Adipose tissue (tissue), 3 donors: ENCODE results near the gene HGD. TPM values are rescaled to one million over a fixed set of nuclear protein-coding genes. Genes with fewer than 3 reads are reported as not detected.
"Not testable (repeated sequence)": the region's sequence is repeated elsewhere in the genome, so short reads cannot be mapped to it uniquely, and the experiment has no call there.

Experiments
- H3K27ac ChIP-seq: one replicate; pipeline ENCODE4 v1.5.1; 2013; ENCODE audit warnings: low read depth, low read length
- WGBS, 3 donors: extraction: QIAGEN DNeasy Blood & Tissue Kit; methylation state at CpG; one replicate each; pipeline ENCODE4 v1.1.7; 2013; 5-methylcytosine and 5-hydroxymethylcytosine counted together
- polyA plus RNA-seq, 3 donors: library from polyadenylated mRNA; stranded (reverse); fragments of 200-250 nt; gene quantifications; one replicate each; pipeline ENCODE4 v1.2.3, GENCODE V29; 2013
- donor health status: healthy with polysubstance abuse.
- donor health status: Bipolar disorder and iron deficiency.
- donor health status: healthy.

Gene HGD
- polyA plus RNA-seq = 10 to 100 TPM in 1 of 3 donors, 1 to 10 TPM in 2; 1.2 to 44.6 (median 1.9) TPM

GRCh38 chr3:120682095-120682681, at the start of gene HGD:
Gene HGD, minus strand, starts transcription at chr3:120682239. Its CDS starts 128 bp downstream, at chr3:120682111.
- H3K27ac ChIP-seq = no peak within 1 kb of the TSS
- 32 to 81% (median 80%) methylated on average over 5 of the region's 5 CpGs for WGBS, 3 donors

DNA sequence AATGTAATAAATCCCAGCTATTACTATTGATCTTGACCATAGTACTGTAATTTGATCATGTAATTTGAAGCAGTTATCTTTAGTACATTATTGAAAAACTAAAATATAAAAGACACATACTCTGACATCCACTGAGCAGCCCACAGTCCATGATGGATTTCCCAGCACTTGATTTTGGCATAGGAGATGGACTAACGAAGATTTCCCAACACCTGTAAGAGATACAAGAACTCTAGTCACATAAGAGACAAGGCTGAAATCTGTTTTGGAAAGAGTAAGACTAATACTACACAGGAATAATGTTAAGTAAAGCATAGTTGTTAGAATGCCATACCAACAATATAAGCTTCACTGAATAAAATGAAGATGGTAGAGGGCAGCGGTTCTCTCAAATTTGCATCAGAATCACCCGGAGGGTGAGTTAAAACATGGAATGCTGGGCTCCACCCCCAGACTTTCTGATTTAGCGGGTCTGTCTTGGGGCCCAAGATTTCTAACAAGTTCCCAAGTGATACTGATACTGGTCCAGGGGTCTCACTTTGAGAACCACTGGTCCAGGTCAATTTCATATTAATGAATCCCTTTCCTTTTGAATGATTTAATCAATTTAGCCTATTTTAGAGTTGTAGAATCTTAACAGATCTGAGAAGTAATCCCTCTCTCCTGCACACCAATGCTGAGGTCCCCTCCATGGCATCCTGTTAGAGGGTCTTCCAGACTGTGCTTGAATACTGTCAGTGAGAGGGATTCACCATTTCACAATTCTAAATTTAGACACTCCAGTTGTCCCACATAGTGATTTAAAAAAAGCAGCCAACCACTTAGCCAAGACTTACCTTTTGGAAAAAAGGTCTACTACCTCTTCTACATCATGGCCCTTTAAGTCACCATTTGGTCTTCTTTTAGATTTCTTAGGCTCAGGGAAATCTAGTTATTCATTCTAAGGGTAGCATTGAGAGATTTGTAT, 48.8 kb upstream of the HGD start:
- WGBS, 3 donors = 86 to 91% (median 91%) methylated on average over 4 of the region's 4 CpGs
- no peak overlapping the region for H3K27ac ChIP-seq

DNA sequence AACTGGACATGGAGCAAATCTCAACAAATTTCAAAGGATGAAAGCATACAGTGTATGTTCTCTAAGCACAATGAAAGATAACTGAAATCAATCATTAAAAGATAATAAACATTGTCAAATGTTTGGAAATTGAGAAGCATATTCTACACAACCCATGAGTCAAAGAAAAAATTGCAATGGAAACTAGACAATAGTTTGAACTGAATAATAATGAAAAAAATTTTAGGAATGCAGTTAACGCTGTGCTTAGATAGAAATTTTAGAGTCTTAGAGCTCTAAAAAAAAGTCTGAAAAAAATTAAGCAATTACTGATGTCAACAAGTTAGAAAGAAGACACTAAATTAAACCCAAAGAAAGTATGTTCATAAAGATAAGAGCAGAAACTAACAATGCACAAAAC, 44.8 kb upstream of the HGD start:
- no peak overlapping the region for H3K27ac ChIP-seq
- 90 to 95% (median 93%) methylated on average over 1 of the region's 1 CpG for WGBS, 3 donors

- not testable (repeated sequence) for H3K27ac ChIP-seq
Observed at GRCh38 chr3:120719167-120719834, 37.3 kb upstream of the HGD start.

DNA sequence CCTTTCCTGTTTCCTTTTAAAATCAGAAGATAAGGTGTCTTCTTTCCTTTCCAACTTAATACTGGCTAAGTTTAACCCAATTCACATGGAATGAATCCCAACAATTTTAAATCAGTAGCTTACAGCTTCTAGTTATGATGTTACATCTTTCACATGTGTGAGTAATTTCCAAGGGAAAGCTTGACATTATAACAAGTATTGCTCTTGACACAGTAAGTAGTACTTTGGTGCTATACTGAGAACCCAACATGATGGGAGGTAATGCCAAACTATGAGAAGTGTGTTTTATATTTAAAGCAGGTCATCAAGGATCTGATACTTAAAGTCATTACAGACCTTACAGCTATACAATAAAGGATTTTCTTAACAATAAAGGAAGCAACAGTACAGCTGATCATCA, 31.2 kb upstream of the HGD start:
- no peak overlapping the region for H3K27ac ChIP-seq

More at GRCh38 chr3:120719167-120719834, 37.3 kb upstream of the HGD start:
- 28 to 66% (median 66%) methylated on average over 18 to 20 of the region's 20 CpGs for WGBS, 3 donors

DNA sequence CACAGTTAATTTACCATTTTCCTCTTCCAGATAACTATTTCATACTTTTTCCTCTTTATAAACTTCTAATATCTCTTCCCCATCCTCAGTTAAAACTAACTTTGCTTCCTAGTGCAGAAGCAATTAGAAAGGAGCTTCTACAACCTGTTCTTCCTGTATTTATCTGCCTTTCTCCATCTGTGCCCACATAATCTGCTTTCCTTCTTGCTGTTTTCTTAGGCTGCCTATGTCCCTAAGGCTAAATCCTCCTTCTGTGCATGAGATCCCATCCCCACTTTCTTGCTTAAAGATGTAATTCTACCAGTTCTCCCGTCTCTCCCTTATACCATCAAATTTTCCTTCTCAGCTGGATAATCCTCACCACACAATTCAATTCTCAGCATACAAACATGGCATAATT, 28.3 kb upstream of the HGD start:
- no peak overlapping the region for H3K27ac ChIP-seq
- 90 to 93% (median 93%) methylated on average over 1 of the region's 1 CpG for WGBS, 3 donors

- no peak overlapping the region for H3K27ac ChIP-seq
Observed at GRCh38 chr3:120708408-120708807, 26.4 kb upstream of the HGD start.

- no peak overlapping the region for H3K27ac ChIP-seq
Observed at GRCh38 chr3:120706950-120707349, 24.9 kb upstream of the HGD start.

DNA sequence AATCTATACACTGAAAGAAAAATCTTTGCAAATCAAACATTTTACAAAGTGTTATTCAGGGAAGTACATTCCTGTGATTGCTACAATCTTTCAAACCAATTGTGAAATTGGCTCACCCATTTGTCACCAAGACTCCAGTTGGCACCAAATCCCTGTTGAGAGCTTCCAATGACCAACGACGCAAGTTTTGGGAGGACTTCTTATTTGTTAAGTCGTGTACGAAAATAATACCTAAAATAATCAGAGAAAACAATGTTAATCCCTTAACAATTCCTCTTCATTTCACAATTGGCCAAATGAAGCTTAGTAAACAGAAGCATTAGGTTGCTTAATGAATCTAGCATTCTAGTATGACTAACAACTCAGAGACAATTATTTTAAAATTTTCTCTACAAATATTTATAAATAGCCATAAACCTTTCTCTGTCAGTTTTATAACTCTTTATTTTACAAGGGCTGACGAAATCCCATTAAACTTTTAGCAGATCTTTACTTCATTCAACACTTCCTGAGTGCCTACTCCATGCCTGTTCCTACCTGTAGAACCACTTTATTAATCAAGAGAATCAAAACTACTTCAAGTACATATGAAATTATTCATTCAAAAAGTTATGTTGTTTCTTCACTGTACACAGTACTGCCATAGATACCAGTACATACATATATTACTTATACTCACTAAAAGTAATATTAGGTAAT, 24.0 kb upstream of the HGD start:
- 82 to 91% (median 88%) methylated on average over 5 of the region's 5 CpGs for WGBS, 3 donors
- H3K27ac ChIP-seq = no peak overlapping the region

DNA sequence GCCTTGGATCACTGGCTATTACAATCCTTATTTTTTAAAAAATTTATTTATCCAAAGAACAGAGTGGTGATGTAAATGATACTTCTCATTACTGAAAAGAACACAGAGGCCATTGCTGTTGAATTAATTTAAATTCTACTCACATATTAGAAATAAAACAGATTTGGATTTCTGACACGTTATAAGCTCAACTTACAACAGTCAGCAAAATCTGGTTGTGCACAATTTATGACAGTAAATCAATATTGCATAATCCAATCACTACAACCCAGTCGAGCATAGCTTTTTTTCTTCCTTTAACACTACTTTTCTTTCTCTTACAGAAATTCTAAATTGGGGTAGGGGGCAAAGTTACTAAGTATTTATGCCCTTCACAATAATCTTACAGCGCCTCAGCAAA, 17.3 kb upstream of the HGD start:
- 49 to 81% (median 76%) methylated on average over 3 of the region's 3 CpGs for WGBS, 3 donors
- no peak overlapping the region for H3K27ac ChIP-seq

- no peak overlapping the region for H3K27ac ChIP-seq
- 52 to 95% (median 90%) methylated on average over 1 of the region's 1 CpG for WGBS, 3 donors
Observed at GRCh38 chr3:120693439-120694171, 11.6 kb upstream of the HGD start.

GRCh38 chr3:120689395-120689794, 7.4 kb upstream of the HGD start:
- WGBS, 3 donors = 87 to 91% (median 91%) methylated on average over 3 of the region's 3 CpGs
- H3K27ac ChIP-seq = no peak overlapping the region

- no peak overlapping the region for H3K27ac ChIP-seq
Observed at GRCh38 chr3:120688121-120688520, 6.1 kb upstream of the HGD start.

DNA sequence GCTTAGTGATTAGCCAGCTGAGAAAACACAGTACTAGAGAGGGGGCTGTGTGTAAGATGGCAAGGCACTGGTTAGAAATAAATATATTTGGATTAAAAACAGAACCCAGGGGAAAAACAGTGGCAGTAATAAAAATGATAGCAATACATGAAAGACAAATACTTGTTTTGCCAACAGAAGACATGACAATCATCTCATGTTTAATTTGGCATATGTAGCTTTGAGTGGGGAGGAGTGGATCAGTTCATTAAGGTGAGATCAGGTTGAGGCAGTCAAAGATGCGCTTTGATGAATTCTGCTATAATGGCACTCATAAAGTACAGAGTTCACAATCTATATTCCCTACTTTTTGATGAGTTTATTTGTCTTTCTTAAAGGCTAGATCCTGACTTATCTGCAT, 3.4 kb upstream of the HGD start:
- no peak overlapping the region for H3K27ac ChIP-seq
- WGBS, 3 donors = 92 to 97% (median 96%) methylated on average over 1 of the region's 1 CpG

GRCh38 chr3:120684896-120685295, 2.9 kb upstream of the HGD start:
- H3K27ac ChIP-seq = no peak overlapping the region
- 55 to 68% (median 62%) methylated on average over 4 of the region's 4 CpGs for WGBS, 3 donors

DNA sequence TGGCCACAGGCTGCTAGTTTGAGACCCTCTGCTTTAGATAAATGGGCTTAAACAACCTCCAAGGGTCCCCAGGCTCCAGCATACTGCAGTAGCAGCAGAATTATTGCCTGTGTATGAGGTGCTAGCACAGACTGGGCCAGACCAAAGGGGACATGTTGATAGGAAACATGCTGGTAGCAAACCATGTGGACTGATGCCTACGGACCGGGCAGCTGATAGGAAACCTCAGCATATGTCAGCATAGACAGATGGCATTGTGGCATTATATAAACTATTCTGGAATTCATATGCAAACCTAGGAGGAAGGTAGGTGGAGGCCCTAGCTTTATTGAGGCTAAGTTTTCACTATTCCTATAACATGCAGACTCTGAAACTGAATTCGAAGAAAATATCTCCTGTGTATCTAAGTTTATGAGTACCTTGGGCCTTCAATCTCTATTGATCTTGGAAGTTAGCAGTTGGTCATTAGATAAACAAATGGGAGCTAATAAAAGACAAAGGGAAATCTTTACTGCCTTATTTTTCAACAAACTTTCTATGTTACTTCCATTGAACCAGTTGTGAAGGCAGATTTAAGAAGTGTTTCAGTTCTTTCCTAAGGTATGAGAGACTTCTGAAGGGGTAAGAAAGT, 1.7 kb upstream of the HGD start:
- no peak overlapping the region for H3K27ac ChIP-seq
- whole genome bisulfite sequencing, 3 donors = 46 to 92% (median 79%) methylated on average over 3 of the region's 3 CpGs

DNA sequence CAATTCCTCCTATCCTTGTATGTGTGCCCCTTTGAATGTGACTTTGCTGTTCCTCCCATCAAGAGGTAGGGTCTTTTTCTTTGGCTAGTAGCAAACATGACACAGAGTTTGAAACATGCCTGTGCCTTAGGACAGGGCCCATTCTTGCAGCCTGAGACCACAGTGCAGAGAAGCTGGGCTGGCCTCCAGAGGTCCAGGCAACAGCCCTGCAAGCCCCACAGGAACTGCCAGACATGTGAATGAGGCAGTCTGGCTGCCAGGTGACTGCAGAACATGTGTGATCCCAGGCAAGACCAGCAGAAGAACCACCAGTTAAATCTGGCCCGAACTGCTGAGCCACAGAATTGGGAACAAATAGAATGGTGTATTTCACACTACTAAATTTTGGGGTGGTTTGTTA, 1.2 kb upstream of the HGD start:
- WGBS, 3 donors = 52 to 85% (median 81%) methylated on average over 1 of the region's 1 CpG
- no peak overlapping the region for H3K27ac ChIP-seq

DNA sequence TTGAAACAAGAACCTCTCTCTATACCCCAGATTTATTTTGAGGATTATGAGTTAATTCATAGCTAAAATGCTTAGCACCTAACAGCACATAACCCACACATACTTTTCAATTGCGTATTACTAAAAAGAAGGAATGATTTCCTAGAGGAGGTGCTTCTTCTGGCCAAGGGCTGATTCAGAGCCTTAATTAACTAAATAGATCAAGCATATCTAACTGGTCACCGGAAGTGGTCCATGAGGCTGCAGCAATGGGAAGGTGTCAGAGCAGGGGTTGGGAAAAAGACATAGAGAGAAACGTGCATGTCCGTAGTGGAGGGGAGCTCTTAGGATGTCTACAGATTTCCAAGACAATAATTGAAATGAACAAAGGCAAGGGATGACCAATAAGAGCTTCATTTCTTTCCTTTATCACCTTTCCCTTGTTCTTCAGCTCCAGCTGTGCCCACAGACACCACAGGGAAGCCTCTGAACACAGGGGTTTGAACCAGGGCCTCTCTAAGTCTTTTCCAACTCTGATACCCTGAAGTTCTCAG, 467 bp downstream of the HGD start:
- no peak overlapping the region for H3K27ac ChIP-seq
- 57 to 96% (median 93%) methylated on average over 4 of the region's 4 CpGs for WGBS, 3 donors
